Fibroblast of upper back skin (primary cell): ENCODE measurements around the gene BORCS8.
"Not testable (repeated sequence)": the region's sequence is repeated elsewhere in the genome, so short reads cannot be mapped to it uniquely, and the experiment has no call there.

Source experiments
- DNase-seq: peaks from one replicate; pipeline ENCODE4 v3.0.0-alpha.2; 2013

Gene BORCS8

DNA sequence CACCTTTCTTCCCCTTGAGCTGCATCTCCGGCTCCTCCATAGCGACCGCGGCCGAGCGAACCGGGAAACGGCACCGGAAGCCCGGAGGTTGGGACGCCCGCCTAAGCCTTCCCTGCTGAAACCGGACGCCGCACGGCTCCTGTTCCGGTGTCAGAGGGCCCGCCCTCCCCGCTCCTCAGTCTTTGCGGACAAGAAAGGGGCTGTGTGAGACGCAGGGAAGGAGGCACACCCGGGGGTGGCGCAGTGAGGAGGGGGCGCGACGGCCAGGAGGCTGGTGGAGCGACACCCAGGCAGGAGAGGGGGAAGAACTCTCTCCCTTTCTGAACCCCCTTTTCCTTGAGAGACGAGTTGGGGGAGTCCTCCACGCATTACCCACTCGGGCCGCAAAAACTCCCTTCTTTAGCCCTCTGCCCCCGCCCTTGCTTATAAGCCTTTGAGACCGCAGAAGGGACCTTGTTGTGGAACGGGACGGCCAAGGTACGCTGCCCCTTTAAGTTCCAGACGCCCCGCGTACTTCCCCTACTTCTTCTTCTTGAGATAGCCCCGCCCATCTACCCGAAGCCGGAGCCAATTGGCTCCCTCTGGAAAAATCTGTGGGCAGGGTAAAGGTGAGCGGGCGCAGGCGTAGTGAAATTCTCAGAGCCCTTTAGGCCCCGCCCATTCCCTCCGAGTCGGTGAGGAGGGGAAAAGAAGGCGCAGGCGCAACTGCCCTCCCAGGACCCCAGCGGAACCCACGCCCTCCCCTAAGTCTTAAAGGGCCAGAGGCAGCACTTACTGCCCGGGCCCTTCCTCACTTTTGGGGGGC lies at the start of gene BORCS8, which contains the start of gene RFXANK:
Gene BORCS8 (minus strand): TSS at position 75 of the 805 bp plus-strand sequence. CDS start 35 bp downstream, at position 40.
Gene RFXANK (plus strand): TSS at position 181 of the 805 bp plus-strand sequence. CDS start 1,689 bp downstream, outside the sequence.
- DNase-seq = peak; percentile 100

DNA sequence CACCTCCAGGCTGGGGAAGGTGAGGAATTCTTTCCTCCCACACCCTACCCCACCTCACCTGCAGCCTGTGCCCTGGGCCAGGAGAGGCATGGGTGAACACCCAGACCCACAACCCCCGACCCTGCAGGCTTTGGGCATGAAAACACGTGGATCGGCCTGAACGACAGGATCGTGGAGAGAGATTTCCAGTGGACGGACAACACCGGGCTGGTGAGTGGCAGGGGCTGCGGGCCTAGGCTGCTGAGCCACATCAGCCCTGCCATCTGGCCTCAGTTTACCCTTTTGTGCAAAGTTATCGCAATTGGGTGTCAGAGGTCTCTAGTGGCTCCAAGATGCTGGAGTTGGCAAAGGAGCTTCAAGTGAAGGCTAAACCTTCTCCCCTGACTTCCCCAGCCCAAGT lies 48.5 kb upstream of the BORCS8 start:
- DNase-seq = no peak

DNA sequence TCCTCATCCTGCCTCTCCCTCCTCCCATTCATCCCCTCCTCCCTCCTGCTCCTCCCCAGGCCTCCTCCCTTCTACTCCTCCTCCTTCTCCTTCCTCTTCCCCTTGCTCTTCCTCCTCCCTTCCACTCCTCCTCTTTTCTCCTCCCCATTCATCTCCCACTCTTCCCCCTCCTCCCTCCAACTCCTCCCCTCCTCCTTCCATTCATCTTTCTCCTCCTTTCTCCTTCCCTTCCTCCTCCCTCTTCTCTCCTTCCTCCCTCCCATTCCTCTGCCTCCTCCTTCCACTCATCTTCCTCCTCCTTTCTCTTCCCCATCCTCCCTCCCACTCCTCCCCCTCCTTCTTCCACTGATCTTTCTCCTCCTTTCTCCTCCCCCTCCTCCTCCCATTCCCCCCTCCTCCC lies 47.7 kb upstream of the BORCS8 start:
- DNase-seq = no peak

DNA sequence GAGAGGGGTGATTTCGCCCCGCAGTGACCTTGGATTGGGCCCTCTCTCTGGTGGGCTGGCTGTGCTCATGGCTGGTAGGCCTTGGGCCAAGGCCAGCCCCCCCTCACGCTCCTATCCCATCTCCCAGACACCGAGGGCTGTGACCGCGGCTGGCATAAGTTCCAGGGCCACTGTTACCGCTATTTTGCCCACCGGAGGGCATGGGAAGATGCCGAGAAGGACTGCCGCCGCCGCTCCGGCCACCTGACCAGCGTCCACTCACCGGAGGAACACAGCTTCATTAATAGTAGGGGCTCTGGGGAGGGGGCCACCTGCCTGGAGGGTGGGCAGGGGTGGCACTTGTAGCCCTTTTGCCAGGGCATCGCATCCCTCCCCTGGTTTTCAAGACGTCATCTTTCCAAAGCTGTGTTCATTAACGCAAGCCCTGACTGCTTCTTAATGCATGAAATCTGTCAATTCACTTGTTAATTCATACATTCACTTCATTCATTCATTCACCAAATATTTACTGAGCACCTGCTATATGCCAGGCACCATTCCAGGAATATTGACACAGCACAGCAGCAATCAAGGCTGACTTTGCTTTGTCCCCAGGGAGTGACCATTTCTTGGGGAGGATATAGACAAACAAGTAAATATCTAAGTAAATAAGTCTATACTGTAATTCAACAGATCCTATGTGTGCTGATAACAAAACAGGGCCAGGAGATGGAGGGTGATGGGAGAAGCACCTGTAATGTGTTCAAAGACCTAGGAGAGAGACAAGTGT lies 46.4 kb upstream of the BORCS8 start:
- no peak for DNase-seq

GRCh38 chr19:19236173-19236572 lies 44.2 kb upstream of the BORCS8 start:
- no peak for DNase-seq

DNA sequence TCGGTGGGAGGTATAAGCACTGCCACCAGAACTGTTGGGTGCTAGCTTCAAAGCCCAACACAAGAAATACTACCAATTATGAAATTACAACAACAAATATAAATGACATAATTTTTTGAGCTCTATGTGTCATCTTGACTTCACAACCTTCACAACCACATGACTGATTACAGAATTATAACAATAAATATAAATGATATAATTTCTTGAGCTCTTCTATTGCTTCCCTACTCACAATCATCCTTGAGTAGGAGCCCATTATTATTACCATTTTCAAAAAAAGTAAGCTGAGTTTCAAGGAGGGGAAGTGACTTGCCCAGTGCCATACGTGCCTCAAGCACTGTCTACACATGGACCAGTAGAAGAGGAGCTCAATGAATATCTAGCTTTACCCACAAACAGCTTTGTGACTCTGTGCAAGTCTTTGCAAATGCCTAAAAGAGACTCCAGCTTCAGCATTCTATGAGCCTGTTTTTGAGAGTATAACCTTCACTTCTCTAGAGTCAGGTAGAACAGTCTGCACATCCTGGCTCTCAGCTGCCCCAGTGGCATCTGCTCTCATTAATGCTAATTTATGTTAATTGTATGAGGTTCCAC lies 42.4 kb upstream of the BORCS8 start:
- DNase-seq = no peak

DNA sequence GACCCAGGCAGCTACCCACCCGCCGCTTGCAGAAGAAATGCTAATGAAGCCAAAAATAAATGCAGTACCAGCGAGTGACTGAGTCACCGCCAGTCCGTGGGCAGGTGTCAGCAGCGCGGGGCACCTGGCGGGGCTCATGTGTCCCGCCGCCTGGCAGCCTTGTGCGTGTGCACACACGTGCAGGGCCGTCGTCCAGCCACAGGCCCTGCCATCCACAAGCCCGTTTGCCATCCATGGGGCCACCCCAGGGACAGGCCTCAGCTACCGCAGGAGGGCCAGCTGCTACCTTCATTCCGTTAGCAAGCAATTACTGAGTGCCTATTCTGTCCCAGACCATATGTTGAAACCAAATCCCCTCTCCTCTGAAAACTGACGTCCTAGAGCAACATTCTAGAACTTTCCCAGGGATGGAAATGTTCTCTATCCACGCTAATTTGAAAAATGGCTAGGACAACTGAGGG lies 40.3 kb upstream of the BORCS8 start:
- DNase-seq = no peak

DNA sequence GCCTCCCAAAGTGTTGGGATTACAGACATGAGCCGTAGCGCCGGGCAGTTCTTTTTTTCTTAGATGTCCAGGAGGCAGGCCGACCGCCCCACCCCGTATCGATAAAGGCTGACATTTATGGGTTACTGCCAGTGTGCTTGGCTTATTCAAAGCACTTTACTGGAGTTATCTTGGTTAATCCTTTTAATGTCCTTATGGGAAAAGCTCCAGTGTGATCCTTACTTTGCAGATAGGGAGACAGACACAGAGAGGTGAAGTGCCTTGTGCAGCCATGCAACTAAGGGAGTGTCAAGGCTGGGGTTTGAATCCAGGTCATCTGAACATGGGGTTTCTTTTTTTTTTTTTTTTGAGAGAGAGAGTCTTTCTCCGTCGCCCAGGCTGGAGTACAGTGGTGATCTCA lies 39.0 kb upstream of the BORCS8 start:
- DNase-seq = no peak

- DNase-seq = no peak
Observed at GRCh38 chr19:19229701-19230100, 37.7 kb upstream of the BORCS8 start.

DNA sequence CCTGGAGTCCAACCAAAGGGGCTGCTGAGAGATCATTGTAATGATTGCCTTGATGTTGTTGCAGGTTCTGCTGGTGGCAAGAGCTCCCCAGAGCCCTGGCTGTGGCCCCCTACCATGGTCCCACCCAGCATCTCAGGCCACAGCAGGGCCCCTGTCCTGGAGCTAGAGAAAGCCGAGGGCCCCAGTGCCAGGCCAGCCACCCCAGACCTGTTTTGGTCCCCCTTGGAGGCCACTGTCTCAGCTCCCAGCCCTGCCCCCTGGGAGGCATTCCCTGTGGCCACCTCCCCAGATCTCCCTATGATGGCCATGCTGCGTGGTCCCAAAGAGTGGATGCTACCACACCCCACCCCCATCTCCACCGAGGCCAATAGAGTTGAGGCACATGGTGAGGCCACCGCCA lies 35.3 kb upstream of the BORCS8 start:
- DNase-seq = no peak

DNA sequence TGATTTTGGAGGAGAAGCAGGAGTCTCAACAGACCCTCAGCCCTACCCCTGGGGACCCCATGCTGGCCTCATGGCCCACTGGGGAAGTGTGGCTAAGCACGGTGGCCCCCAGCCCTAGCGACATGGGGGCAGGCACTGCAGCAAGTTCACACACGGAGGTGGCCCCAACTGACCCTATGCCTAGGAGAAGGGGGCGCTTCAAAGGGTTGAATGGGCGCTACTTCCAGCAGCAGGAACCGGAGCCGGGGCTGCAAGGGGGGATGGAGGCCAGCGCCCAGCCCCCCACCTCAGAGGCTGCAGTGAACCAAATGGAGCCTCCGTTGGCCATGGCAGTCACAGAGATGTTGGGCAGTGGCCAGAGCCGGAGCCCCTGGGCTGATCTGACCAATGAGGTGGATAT lies 34.7 kb upstream of the BORCS8 start:
- no peak for DNase-seq

GRCh38 chr19:19226204-19226603 lies 34.3 kb upstream of the BORCS8 start:
- no peak for DNase-seq

- peak; percentile 46 for DNase-seq
Observed at GRCh38 chr19:19224852-19225494, 33.0 kb upstream of the BORCS8 start.

- no peak for DNase-seq
Observed at GRCh38 chr19:19224150-19224851, 32.3 kb upstream of the BORCS8 start.

DNA sequence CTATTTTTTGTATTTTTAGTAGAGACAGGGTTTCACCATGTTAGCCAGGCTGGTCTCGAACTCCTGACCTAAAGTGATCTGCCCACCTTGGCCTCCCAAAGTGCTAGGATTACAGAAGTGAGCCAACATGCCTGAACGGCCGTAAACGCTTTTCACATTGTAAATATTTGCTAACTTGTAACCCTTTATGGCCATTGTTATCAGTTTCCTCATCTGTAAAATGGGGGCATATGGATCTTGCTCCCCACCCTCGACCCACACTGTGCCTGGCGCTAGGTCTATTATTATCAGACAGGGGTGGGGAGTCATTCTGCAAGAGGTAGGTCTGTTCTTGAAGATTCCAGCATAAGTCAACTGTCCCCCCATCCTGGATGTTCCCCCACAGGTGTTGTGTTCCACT lies 31.7 kb upstream of the BORCS8 start:
- no peak for DNase-seq

DNA sequence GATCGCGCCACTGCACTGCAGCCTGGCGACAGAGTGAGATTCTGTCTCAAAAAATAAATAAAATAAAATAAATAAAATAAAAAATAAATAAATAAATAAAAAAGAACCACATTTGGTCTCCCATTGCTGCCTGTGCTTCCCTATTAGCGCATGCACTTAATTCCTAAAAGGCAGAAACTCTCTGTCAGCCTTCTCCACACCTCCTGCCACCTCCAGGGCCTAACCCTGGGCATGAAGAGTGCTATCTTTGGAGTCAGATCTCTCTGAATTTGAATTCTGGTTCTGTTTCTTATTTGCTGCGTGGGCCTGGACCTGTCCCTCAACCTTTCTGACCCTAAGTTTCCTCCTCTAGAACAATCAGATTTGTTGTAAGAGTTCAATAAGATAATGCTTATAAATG lies 31.1 kb upstream of the BORCS8 start:
- DNase-seq = no peak

DNA sequence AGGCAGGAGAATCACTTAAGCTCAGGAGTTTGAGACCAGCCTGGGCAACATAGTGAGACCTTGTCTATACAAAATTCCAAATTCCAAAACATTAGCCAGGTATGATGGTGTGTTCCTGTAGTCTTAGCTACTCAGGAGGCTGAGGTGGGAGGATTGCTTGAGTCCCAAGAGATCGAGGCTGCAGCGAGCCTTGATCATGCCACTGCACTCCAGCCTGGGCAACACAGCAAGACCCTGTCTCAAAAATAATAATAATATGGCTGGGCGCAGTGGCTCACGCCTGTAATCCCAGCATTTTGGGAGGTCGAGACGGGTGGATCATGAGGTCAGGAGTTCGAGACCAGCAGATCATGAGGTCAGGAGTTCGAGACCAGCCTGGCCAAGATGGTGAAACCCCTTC lies 29.0 kb upstream of the BORCS8 start:
- DNase-seq = not testable (repeated sequence)

DNA sequence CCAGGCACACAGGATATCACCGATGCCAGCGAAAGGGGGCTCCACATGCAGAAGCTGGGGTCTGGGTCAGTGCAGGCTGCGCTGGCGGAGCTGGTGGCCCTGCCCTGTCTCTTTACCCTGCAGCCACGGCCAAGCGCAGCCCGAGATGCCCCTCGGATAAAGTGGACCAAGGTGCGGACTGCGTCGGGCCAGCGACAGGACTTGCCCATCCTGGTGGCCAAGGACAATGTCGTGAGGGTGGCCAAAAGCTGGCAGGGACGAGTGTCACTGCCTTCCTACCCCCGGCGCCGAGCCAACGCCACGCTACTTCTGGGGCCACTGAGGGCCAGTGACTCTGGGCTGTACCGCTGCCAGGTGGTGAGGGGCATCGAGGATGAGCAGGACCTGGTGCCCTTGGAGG lies 27.0 kb upstream of the BORCS8 start:
- no peak for DNase-seq

DNA sequence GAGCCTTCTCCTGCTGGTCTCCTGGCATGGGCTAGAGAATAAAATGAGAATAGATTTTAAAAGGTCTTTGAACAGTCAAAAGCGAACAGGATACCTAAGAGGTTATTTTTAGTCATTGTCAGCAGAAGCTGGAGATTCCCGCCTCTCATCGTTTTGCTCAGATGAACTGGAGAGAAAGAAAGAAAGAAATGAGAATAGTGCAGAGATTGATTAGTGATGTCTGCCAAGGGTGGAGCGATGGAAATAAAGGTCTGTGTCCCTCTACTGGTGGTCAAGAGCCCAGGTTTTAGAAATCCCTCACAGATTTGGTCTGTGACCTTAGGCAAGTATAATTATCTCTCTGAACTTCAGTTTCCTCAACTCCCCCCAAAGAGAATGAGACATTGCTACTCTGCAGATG lies 25.1 kb upstream of the BORCS8 start:
- DNase-seq = no peak

GRCh38 chr19:19215792-19216191 lies 23.8 kb upstream of the BORCS8 start:
- DNase-seq = no peak

- peak; percentile 41 for DNase-seq
Observed at GRCh38 chr19:19214892-19215291, 22.9 kb upstream of the BORCS8 start.

DNA sequence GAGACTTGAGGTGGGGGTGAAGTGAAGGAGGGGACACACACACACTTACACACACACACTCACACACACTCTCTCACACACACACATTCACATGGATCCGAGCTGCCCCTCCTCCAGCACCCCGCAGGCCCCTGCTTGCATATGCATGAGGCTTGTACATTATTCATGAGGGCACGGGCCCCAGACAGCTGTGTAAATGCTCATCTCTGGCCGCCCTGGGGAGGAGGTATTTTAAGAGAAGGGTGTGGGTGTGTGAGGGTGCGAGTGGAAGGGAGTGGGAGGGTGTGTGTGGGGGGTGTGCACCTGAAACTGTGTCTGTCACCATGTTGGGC lies 22.2 kb upstream of the BORCS8 start:
- no peak for DNase-seq
